SIG-M5 treated with dmso at 0.1 percent for 504 hours (cell line): Measurements from ENCODE around the gene ICE1.
"Not testable (repeated sequence)": the region's sequence is repeated elsewhere in the genome, so short reads cannot be mapped to it uniquely, and the experiment has no call there.

Experiments used
- DNase-seq: peaks from one replicate; lab custom pipeline; 2025; ENCODE audit not compliant: unreplicated experiment; lab: John Stamatoyannopoulos, UW

The ICE1 gene

DNA sequence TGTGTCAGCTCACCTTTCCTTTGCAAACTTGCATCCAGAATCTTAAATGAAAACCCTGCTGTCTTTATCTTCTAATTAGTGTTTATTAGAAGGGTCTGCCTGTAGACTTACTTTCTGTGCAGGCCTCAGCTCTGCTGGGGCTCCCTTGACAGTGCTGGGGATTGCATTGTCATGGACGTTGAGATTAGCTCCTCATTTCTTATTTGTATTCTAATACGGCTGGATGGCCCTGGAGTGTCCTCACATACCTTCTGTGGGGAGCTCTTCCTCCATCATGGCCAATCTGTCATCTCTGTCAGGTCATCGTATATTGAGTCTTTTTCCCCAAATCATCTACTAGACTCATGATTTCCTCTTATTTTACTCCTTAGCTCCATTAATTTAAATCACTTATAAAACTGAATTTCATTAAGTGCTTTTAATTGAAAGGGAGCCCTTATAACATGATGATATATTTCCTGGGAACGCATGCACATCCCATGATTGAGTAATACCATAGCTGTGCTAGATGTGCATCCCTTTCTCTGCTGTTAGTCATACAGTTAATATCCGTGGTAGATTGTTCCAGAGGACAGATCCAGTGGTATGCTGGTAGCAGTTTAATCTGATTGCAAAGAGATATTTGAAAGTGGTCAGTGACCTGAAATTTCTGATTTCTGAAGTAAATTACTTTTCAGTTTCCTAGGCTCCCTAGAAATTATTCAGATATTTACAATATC is 61.6 kb downstream of the ICE1 start:
- DNase-seq = no peak

DNA sequence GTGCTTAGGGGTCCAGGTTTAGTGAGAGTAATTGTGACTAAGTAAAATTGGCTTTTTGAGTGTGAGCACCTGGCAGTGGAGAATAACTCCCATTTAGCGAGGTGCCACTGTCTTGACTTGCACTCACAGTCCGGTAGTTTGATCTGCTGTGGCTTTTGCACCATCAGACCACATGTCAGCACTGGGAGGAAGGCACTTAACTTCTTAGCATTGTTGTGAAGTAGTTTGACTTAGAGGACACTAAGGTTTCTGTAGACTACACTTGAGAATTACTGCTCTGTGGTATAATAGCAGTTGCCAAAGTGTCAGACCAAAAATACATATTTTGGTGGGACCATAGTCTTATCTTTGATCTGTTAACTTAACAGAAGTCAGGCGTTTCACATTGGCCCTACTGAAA is 63.6 kb downstream of the ICE1 start:
- no peak for DNase-seq

- DNase-seq = no peak
Observed at GRCh38 chr5:5487585-5488360, 65.3 kb downstream of the ICE1 start.

GRCh38 chr5:5490774-5491347 is 68.4 kb downstream of the ICE1 start:
- DNase-seq = no peak

GRCh38 chr5:5492087-5492933 is 69.8 kb downstream of the ICE1 start:
- peak; percentile 70 for DNase-seq

DNA sequence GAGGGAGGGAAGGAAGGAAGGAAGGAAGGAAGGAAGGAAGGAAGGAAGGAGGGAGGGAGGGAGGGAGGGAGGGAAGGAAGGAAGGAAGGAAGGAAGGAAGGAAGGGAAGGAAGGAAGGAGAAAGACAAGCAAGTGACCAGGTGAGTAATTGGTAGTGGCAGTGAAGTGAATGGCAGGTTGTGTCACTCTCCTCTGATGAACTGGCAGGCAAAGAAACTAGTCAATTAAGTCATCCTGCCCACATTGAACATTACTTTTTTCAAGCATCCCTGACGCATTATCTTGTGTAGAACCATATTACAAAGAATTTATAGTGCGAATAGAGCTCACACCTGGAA is 70.4 kb downstream of the ICE1 start:
- not testable (repeated sequence) for DNase-seq

DNA sequence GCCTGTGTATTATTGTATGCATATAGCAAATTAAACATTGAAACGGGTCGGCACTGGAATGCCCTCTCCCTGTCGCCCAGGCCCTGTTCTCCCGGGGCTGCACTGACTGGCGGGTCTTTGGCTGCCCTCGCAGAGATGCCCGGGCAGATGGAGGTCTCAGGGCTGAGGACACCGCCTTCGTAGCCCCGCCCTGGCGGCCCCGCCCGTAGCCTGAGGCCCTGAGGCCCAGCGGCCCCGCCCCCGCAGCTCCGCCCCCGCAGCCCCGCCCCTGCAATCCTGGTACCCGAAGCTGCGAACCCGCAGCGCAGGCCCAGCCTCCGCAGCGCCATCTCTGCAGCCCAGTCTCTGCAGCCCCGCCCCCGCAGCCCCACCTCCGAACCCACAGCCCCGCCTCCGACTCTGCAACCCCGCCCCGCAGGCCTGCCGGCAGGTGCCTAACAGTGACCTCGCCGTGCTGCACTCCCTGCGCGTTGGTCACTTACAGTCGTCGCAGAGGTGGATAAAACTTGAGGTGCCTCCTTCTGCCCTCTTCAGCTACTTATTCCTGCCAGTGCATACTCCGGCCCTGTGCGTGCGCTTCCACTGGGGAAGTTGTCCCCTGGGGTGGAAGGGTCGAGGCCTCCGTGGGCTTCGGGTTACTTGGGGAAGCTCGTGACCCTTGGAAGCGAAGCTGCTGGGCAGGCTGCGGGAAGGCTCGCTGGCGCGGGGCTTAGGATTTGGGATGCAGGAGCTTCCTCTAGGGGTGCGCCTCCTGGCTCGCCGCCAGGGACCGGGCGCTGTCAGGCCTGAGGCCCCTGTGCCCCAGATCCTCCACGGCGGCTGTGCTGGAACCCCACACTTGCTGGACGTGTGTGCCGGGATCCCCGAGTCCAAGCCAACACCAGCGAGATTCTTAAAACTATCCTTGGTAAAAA is 72.3 kb downstream of the ICE1 start:
- peak; percentile 30 for DNase-seq

GRCh38 chr5:5497152-5497788 is 74.8 kb downstream of the ICE1 start:
- DNase-seq = peak; percentile 58

DNA sequence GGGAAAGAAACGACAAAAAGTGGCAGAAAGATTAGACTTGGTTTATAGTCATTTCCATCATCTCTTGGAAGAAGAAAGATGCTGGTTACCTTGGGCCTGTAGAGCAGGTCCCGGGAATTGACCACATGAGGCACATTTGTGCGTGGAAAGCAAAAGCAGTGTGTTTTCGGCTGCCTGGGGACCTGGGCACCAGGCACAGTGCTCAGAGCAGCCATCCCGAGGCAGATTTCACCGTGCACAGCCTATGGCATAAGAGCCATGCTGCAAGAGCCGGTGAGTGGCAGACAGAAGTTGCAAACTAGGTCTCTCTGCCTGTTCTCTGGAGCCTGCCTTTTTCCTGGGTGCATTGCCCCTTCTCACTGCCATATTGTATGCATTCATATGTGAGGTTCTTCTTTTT is 77.0 kb downstream of the ICE1 start:
- no peak for DNase-seq

- DNase-seq = no peak
Observed at GRCh38 chr5:5504325-5504724, 81.8 kb downstream of the ICE1 start.

DNA sequence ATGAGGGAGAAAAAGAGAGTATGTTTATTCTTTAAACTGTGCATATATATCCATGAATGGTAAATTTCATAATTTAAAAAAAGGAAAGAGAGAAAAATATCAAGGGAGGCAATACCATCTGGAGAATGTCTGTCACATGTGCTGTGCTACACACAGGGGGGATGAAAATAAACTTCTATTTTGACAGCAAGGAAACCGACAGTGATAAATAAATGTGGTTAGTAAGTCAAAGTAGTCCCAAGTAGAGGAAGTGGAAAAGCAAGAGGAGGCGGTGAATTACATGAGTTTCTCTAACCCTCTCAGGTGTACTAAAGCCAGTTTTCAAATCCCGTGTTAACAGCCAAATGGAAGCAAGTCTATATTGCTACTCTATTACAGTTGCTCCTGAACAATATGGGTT is 83.3 kb downstream of the ICE1 start:
- DNase-seq = no peak

DNA sequence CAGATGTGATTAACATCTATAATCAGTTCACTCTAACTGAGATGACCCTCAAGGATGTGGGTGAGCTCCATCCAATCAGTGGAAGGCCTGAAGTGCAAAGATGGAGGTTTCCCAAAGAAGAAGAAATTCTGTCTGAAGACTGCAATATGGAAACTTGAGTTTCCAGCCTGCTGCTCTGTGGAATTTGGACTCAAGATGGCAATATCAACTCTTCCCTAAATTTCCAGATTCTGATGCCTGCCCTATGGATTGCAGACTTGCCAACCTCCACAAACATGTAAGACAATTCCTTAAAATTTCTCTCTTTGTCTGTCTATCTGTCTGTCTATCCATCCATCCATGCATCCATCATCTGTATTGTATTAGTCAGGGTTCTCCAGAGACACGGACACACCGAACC is 85.9 kb downstream of the ICE1 start:
- no peak for DNase-seq

GRCh38 chr5:5511904-5512416 is 89.5 kb downstream of the ICE1 start:
- no peak for DNase-seq

DNA sequence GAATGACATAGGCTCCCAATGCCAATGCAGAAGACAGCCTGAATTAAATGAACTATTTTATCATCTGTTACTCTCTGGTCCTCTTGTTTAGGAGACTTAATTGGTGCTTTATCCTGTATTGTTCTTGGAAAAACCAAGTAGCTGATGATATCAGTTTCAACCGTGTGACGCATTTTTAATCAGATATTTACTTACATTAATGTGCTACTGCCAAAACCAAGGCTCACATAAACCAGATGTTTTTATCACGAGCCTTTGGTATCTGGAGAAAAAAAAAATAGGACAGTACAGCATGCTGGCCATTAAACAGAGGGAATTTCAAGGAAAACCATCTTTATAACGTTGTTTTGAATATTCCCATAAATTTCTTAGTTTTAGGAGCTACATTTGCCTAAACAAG is 90.1 kb downstream of the ICE1 start:
- no peak for DNase-seq

DNA sequence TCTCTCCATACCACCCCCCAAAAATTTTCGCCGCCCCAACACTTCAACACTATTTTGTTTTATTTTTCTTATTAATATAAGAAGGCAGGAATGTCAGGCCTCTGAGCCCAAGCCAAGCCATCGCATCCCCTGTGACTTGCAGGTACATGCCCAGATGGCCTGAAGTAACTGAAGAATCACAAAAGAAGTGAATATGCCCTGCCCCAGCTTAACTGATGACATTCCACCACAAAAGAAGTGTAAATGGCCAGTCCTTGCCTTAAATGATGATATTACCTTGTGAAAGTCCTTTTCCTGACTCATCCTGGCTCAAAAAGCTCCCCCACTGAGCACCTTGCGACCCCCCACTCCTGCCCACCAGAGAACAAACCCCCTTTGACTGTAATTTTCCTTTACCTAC is 98.1 kb downstream of the ICE1 start:
- not testable (repeated sequence) for DNase-seq

- no peak for DNase-seq
Observed at GRCh38 chr5:5521029-5521428, 98.6 kb downstream of the ICE1 start.

DNA sequence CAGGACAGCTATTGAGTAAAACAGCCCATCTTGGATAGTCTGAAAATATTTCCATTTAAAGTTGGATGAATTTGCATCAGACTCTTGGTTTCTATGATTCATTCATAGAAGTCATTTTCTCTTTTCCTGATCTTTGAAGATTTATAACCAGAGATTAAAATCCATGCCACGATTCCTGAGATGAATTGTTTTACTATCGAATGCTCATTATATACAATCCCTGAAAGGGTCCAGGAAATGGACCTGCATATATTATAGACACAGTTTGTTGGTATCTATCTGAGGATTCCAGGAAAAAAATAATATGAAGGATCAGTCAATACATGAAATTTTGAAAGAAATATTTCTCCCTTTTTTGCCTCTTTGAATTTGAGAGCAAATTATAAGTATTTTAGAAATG is 99.0 kb downstream of the ICE1 start:
- no peak for DNase-seq

GRCh38 chr5:5522336-5522735 is 99.9 kb downstream of the ICE1 start:
- no peak for DNase-seq

GRCh38 chr5:5523066-5523505 is 100.6 kb downstream of the ICE1 start:
- DNase-seq = peak; percentile 4

DNA sequence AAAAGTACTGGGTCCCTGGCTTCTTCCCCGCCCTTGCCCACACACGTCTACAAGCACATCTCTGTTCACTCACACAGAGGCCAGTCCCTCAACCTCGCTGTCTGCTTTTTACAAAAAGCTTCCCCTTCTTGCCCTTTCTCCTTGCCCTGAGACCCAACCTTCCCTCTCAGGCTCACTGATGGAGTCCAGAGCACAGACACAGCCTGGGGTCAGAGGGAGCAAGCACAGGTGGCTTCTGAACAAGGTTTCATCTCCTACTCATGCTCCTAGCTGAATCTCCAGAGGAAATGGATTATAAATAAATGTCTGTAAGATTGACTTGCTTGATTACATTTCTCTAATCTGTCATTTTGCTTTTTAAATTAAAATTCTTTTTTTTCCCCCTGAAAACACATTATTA is 101.8 kb downstream of the ICE1 start:
- DNase-seq = no peak
